Measurements from ENCODE around the gene NFKBIZ. TPM values are rescaled to one million over a fixed set of nuclear protein-coding genes. Genes with fewer than 3 reads are reported as not detected.
"Not testable (repeated sequence)": the region's sequence is repeated elsewhere in the genome, so short reads cannot be mapped to it uniquely, and the experiment has no call there.

Gene NFKBIZ
- total RNA-seq, 1 donor from 2014 or later = 20.4 TPM

DNA sequence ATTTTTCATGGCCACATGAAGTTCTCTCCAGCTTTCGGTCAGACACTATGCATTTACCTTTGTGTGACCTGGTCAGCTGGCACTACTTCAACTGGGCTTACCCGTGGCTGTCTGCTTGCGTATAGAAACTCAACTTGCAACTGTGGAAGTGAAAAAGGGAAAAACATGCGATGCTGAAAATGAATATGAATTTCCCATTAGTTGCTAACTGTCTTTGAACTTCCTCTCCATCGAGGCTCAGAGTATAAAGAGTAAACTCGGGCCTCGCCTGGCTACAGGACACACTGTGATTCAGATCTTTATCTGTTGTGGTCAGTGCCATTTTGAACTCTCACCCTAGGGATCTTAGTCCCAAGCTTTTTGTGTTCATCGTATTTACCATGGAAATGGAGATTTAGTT, 26.8 kb downstream of the NFKBIZ start:
- no peak for DNase-seq

DNA sequence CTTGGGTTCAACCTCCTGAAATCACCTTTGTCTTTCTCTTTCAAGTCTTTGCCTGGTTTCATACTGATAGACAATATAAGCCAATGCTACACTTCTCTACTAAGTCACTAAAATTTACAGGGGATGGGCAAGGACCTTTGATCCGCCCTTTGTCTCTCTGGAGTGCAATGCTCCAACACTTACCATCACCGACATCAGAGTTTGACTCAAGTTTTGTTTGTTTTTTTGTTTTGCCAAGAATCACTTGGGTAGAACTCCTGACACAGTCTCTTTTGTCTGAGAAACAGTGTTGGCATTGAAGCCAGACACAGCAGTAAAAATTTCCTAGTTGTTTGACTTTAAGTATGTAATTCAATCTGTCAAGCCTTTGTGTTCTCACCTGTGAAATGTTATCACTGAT, 29.3 kb downstream of the NFKBIZ start:
- no peak for DNase-seq

DNA sequence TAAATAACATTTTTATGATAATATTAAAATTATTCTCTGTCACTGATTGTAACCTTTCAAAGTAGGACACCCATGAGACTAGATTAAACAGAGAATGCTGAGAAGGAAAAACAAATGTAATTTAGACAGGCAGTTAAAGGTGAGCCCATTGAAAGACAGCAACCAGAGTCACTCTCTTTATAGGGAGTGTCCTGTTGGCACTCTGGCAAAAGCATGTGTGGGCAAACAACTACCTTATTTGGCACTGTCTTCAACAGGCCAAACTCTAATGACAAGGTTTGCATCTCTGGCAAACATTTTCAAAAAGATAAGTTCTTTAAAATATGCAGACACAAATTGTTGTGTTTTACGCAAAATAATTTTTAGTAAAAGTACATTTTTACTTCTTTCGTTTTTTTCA, 29.8 kb downstream of the NFKBIZ start:
- DNase-seq = no peak

DNA sequence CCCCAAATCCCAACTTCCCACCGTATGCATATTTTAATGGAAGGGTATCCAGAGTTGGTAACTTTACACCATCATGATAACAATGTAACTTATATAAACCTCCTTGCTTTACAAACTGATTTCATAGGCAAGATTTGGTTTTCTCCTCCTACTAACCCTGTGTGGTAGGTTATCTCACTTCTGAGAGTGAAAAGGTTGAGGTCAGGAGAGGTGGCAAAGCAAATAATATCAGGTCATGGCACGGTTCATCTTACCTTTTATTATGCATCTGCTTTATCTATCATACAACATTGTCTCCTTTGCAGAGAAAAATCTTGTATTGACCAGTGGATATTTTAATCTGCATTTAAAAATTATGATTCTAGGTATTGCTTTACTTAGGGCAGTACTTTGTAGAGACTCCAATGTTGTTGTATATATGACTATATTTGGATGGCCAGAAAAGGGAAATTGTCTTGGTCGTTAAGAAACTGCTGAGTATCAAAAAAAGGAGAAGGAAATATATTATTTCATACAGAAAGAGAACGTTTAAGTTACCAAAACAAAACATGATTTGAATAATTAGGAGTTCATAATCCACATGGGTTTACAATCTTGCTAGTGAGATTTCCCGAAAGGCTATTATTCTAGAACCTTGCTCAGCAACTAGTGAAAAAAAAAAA, 30.4 kb downstream of the NFKBIZ start:
- DNase-seq = no peak

DNA sequence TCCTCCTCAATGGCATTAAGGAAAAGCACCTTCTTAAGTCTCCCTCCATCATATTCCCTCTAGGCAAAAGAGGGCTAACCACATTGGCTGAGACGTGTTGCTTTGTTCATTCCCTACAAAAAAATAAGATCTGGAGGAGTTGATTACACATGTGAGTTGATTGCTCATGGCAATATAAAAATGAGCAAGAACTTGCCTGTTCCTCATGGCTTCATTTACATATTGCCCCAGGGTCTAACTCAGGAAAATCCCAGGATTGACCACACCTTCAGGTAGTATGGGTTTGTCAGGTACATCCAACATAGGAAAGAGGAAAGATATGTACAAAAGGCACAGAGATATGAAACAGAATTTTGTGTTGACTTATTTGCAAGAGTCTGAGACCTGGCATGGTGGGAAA, 35.5 kb downstream of the NFKBIZ start:
- no peak for DNase-seq

DNA sequence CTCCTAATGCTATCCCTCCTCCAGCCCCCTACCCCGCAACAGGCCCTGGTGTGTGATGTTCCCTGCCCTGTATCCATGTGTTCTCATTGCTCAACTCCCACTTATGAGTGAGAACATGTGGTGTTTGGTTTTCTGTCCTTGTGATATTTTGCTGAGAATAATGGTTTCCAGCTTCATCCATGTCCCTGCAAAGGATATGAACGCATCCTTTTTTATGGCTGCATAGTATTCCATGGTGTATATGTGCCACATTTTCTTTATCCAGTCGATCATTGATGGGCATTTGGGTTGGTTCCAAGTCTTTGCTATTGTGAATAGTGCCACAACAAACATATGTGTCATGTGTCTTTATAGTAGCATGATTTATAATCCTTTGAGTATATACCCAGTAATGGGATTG, 36.3 kb downstream of the NFKBIZ start:
- DNase-seq = not testable (repeated sequence)

DNA sequence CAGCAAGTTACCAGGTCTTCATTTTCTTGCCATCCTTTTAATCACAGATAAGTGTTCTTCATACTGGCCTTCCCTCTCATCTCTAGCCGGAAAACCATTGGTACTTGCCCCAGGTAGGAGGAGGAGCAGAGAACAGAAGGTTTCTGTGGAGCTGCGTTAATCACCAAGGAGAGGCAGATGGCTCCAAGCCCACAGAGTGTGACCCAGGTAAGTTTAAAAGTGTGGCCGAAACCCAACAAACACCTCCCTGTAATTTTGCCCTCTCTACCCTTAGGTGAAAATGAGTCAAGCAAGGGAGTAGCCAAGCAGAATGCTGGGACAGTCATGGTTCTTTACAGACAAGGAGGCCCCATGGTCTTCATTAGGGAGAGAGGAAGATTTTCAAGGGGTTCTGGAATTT, 37.3 kb downstream of the NFKBIZ start:
- DNase-seq = no peak

DNA sequence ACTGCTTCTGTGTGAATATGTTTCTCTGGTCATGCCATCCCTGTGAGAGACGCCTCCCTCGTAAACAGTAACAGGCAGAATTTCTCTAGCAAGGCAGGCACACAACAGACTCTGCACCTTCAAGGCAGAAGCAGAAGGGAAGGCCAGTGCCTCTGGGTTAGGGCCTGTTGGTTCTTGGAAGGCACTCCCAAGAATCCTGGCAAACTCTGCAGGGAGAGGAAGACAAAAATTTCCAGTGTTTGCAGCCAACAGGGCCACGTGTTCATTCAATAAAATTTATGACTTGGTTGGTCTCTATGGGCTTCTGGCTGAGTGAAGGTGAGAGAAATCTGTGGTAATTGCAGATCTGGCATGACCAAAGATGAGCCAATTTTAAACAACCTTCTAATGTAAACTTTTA, 39.3 kb downstream of the NFKBIZ start:
- no peak for DNase-seq

DNA sequence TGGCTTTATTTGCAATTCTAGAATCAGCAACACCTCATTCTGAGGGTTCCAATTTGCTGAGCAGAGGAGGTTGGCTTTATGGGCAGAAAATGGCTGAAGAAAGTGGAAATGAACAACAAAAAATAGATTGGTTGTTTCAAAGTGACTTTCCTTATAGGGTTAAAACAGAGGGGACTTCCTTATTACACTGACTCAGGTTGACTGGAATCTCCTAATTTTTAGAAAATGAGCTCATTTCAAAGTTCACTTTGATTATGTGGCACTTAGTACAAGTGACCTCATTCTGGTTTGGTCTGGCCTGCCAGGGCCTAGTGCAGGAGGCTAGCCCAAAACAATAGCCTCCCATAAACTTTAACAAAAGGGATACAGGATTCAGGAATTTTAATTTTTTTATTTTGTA, 41.4 kb downstream of the NFKBIZ start:
- DNase-seq = no peak

DNA sequence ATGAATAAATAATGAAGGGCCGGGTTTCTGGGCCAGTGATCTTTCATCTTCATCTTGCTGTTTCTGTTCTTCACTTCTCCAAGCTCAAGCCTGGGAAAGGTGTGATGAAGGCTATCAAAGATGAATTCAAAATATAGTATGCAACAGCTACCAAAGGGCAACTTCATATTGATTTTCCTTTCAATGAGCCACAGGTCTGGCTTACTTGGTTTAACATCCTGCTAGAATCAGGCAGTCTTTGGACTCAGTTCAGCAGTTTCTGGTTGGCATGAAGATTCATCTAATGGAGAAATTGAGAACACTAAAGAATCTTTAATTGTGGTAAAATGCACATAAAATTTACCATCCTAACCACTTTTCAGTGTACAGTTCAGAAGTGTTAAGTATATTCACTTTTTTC, 43.3 kb downstream of the NFKBIZ start:
- DNase-seq = no peak

DNA sequence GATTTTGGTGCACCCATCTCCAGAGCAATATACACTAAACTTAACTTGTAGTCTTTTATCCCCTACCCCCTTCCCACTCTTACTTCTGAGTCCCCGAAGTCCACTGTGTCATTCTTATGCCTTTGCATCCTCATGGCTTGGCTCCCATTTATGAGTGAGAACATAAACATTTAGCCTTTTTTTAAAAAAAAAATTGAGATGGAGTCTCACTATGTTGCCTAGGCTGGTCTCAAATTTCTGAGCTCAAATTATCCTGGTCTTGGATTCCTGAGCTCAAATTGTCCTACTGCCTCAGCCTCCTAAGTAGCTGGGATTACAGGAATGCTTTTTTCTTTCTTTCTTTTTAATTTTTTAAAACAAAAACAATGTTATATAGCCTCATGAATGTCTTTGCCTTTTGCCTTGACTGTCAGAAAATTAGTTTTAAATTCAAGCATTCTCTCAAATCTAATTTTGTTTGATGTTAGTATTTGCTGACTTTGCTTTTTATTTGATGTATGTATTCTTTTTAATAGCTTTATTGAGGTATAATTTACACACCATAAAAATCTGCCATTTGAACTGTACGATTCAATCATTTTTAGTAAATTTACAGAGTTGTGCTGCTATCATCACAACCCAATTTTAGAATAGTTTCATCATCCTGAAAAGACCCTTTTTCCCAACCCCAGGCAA, 46.9 kb downstream of the NFKBIZ start:
- DNase-seq = no peak

DNA sequence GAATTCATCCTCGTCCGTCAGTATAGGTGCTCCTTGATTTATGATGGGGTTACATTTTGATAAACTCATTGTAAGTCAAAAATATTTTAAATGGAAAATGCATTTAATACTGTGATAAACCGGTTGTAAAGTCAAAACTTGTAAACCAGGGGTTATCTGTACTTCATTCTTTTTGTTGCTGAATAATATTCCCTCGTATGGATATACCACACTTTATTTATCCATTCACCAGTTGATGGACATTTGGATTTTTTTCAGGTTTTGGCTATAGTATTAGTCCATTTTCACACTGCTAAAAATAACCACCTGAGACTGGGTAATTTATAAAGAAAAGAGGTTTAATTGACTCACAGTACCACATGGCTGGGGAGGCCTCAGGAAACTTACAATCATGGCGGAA, 47.7 kb downstream of the NFKBIZ start:
- no peak for DNase-seq

DNA sequence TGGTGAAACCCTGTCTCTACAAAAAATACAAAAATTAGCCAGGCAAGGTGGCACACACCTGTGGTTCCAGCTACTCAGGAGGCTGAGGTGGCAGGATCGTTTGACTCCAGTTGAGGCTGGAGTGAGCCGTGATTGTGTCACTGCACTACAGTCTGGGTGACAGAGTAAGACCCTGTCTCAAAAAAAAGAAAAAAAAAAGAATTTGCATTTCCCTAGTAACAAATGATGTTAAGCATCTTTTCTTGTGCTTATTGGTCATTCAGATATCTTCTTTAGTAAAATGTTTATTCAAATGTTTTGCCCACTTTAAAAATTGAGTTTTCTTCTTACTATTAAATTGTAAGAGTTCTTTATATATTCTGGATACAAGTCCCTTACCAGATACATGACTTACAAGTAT, 48.7 kb downstream of the NFKBIZ start:
- no peak for DNase-seq

DNA sequence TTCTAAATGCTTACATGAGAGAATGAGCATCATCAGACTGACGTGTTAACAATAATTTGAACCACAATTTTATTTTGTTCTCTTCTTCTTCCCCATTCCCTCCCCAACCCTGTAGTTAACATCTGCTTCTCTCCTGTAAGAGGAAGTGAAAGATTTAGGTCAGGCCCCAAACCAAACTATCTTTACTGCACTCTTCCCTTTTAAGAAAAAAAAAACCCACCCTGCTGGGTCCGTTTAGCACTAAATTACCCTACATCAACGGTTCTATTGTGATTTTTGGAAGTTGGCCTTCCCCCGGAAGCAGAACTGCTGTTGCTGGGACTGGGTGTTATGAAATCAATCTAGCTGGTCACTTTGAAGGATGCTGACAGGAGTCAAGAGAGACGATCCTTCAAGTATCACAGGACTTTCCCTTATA, 49.4 kb downstream of the NFKBIZ start:
- DNase-seq = no peak

DNA sequence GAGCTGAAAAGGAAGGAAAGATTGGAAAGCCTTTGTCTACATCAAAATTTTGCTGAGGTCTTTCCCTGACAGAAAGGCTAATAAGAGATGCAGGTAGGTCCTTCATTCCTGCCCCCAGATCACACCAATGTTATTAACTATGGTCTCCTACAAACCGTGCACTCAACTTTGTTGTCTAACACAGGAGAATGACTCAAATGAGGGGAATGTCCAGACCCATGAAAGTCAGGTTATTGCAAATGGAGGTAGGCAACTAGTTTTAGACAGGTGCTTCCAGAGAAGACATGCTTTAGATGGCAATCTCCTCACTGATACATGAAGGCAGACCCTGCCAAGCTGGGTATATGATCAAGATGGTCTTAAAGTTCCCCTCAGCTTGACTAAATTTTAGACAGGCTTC, 51.0 kb downstream of the NFKBIZ start:
- no peak for DNase-seq

DNA sequence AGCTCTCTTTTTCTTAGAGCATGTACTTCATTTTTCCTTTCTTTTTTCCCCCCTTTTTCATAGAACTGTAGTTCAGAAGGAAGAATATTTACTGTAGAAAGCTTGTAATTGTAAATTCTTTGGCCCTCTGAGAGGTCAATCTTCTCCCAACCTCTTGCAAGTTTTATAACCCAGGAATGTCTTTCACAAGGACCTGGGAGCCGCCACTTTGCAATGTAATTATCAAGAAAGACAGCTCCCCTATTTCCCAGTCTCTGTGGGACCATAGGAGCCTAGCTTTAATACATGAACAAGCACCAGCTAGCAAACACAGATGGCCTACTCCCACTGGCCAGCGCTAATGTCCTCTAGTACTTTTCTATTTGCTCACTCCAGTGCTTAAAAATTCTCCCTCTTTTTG, 51.4 kb downstream of the NFKBIZ start:
- DNase-seq = no peak

DNA sequence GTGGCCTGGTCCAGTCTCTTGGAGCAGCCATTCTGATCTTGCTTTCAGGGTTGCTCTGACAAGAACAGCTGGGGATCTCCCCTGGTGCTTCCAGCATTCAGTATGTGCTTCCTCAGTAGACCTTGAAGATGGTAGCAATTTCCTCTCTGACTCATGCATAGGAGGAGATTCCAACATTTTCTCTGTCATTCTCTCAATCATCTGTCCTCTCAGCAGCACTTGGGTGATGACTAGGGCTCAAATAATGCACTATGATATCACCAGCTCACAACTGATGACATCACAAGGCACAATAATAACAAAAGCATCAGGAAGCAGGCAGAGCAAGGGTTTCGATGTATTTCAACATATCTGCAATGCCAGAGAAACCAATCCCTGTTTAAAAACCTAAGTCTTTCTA, 52.7 kb downstream of the NFKBIZ start:
- no peak for DNase-seq

DNA sequence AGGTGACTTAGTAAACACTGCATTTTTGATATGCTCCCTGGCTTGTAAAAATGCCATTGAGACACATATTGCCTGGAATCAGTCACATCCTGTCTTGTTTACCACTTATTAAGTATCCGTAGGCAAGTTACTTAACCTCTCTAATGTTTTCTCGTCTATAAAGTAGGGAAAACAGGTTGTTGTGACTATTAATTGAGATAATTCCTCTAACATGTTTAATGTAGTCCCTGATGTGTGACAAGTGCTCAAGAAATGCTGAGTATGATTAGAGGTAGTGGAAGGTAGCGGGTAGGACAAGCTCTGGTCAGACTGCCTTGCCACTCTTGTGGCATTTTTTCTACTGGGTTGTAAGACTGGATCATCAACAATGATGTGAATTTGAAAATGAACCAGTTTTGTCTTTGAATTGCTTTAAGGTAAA, 54.1 kb downstream of the NFKBIZ start:
- no peak for DNase-seq

DNA sequence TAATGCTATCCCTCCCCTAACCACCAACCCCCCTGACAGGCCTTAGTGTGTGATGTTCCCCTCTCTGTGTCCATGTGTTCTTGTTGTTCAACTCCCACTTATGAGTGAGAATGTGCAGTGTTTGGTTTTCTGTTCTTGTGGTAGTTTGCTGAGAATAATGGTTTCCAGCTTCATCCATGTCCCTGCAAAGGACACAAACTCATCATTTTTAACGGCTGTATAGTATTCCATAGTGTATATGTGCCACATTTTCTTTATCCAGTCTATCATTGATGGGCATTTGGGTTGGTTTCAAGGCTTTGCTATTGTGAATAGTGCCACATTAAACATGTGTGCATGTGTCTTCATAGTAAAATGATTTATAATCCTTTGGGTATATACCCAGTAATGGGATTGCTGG, 56.3 kb downstream of the NFKBIZ start:
- not testable (repeated sequence) for DNase-seq

Other genes with a start within 250 kb of the NFKBIZ start
- gene ZBTB11, start 172.4 kb upstream of the NFKBIZ start, total RNA-seq = 33.5 TPM
- gene RPL24, start 162.8 kb upstream of the NFKBIZ start, total RNA-seq = 1,467 TPM
- gene CEP97, start 124.9 kb upstream of the NFKBIZ start, total RNA-seq = 34.9 TPM
- 24.8 TPM for gene NXPE3, start 70.3 kb upstream of the NFKBIZ start, total RNA-seq

All from tongue (tissue), 2 donors.